Trophoblast cell (in vitro differentiated cells and primary cell): ENCODE measurements around the gene GRAP2.

ENCODE experiments used
- DNase-seq, 2 donors: peaks; one replicate each; pipeline ENCODE4 v3.0.0-alpha.2; 2016
- H2AFZ ChIP-seq: 2 replicates; pipeline ENCODE4 v1.6.1; 2013; ENCODE audit warnings: low read length, moderate library complexity, mild to moderate bottlenecking; ENCODE audit not compliant: insufficient read depth, poor library complexity
- H2AK5ac ChIP-seq: 2 replicates; pipeline ENCODE4 v1.6.1; 2013; ENCODE audit warnings: mild to moderate bottlenecking, low read length
- H2BK120ac ChIP-seq: 2 replicates; pipeline ENCODE4 v1.6.1; 2013; ENCODE audit warnings: low read length, mild to moderate bottlenecking, moderate library complexity; ENCODE audit not compliant: insufficient read depth, poor library complexity
- H2BK12ac ChIP-seq: 2 replicates; pipeline ENCODE4 v1.6.1; 2013; ENCODE audit warnings: mild to moderate bottlenecking, low read length, moderate library complexity
- H2BK5ac ChIP-seq: 2 replicates; pipeline ENCODE4 v1.6.1; 2013; ENCODE audit warnings: low read length, low read depth, moderate library complexity, mild to moderate bottlenecking; ENCODE audit not compliant: poor library complexity
- H3K14ac ChIP-seq: 2 replicates; pipeline ENCODE4 v1.6.1; 2013; ENCODE audit warnings: mild to moderate bottlenecking, low read length
- H3K18ac ChIP-seq: 2 replicates; pipeline ENCODE4 v1.6.1; 2013; ENCODE audit warnings: mild to moderate bottlenecking, low read length
- H3K23ac ChIP-seq: 2 replicates; pipeline ENCODE4 v1.6.1; 2013; ENCODE audit warnings: low read length
- H3K27ac ChIP-seq: 2 replicates; pipeline ENCODE4 v1.5.1; 2013; ENCODE audit warnings: low read depth, mild to moderate bottlenecking, inconsistent platforms, low read length, moderate library complexity
- H3K27me3 ChIP-seq: 2 replicates; pipeline ENCODE4 v1.6.1; 2013; ENCODE audit warnings: inconsistent platforms, mild to moderate bottlenecking, low read length, moderate library complexity; ENCODE audit not compliant: insufficient read depth
- H3K36me3 ChIP-seq, 2 experiments: 1 replicate in 1 of 2; 2 replicates in 1 of 2; pipeline ENCODE4 v1.6.1; 2013; ENCODE audit warnings: low read length in 2 of 2, mild to moderate bottlenecking in 2 of 2, moderate library complexity in 1 of 2; ENCODE audit not compliant: insufficient read depth in 2 of 2, control insufficient read depth in 1 of 2
- H3K4ac ChIP-seq: 2 replicates; pipeline ENCODE4 v1.6.1; 2013; ENCODE audit warnings: low read depth, mild to moderate bottlenecking, low read length, moderate library complexity
- H3K4me1 ChIP-seq, 2 experiments: 1 replicate in 1 of 2; 2 replicates in 1 of 2; pipeline ENCODE4 v1.6.1; 2013; ENCODE audit warnings: low read length in 2 of 2, mild to moderate bottlenecking in 2 of 2, moderate library complexity in 1 of 2; ENCODE audit not compliant: insufficient read depth in 2 of 2, control insufficient read depth in 1 of 2
- H3K4me2 ChIP-seq: 2 replicates; pipeline ENCODE4 v1.6.1; 2013; ENCODE audit warnings: inconsistent platforms, mild to moderate bottlenecking, low read length, moderate library complexity
- H3K4me3 ChIP-seq: 2 replicates; pipeline ENCODE4 v1.5.1; 2013; ENCODE audit warnings: mild to moderate bottlenecking, low read depth, low read length, inconsistent platforms
- H3K79me1 ChIP-seq: one replicate; pipeline ENCODE4 v1.6.1; 2013; ENCODE audit warnings: low read length
- H3K79me2 ChIP-seq: 2 replicates; pipeline ENCODE4 v1.6.1; 2013; ENCODE audit warnings: low read length, mild to moderate bottlenecking; ENCODE audit not compliant: control insufficient read depth, insufficient read depth, poor library complexity
- H3K9ac ChIP-seq: 2 replicates; pipeline ENCODE4 v1.6.1; 2013; ENCODE audit warnings: mild to moderate bottlenecking, low read length
- H3K9me3 ChIP-seq: 2 replicates; pipeline ENCODE4 v1.6.1; 2013; ENCODE audit warnings: low read depth, mild to moderate bottlenecking, control low read depth, inconsistent platforms, low read length; ENCODE audit not compliant: insufficient read depth
- H4K12ac ChIP-seq: 2 replicates; pipeline ENCODE4 v1.6.1; 2013; ENCODE audit warnings: low read depth, mild to moderate bottlenecking, low read length, moderate library complexity
- H4K8ac ChIP-seq: 2 replicates; pipeline ENCODE4 v1.6.1; 2013; ENCODE audit warnings: low read depth, mild to moderate bottlenecking, low read length, moderate library complexity
- H4K91ac ChIP-seq: one replicate; pipeline ENCODE4 v1.6.1; 2013; ENCODE audit warnings: low read depth, mild to moderate bottlenecking, low read length, moderate library complexity
- WGBS: extraction: QIAGEN DNeasy Blood & Tissue Kit; methylation state at CpG from one replicate; pipeline ENCODE4 v1.1.7; 2013; ENCODE audit warnings: missing lambda C conversion rate; ENCODE audit not compliant: insufficient read length, insufficient coverage; ENCODE audit errors: extremely low coverage; 5-methylcytosine and 5-hydroxymethylcytosine counted together

The GRAP2 gene

GRCh38 chr22:39979048-39979447, 78.2 kb downstream of the GRAP2 start:
- H3K79me2 ChIP-seq: no peaks in the 10 kb centered on the region
- H3K27me3 ChIP-seq: no peaks in the 10 kb centered on the region
- H3K4me1 ChIP-seq: no peaks in the 10 kb centered on the region
- H3K23ac ChIP-seq: no peak overlapping the region
- H4K12ac ChIP-seq: no peak overlapping the region
- H3K4me2 ChIP-seq: no peak overlapping the region
- no peak overlapping the region for H3K27ac ChIP-seq
- H3K18ac ChIP-seq: no peak overlapping the region
- no peak for DNase-seq
- H3K9ac ChIP-seq: no peak overlapping the region
- H3K36me3 ChIP-seq: no peaks in the 10 kb centered on the region
- H4K91ac ChIP-seq: no peak overlapping the region
- H3K4ac ChIP-seq: no peak overlapping the region
- WGBS: no CpG with 5 or more reads among the region's 6 CpGs
- H3K4me3 ChIP-seq: no peak overlapping the region
- H2BK120ac ChIP-seq: no peak overlapping the region
- no peak overlapping the region for H2BK5ac ChIP-seq
- H2AK5ac ChIP-seq: no peak overlapping the region
- H3K79me1 ChIP-seq: no peaks in the 10 kb centered on the region
- H2AFZ ChIP-seq: no peak overlapping the region
- H4K8ac ChIP-seq: no peak overlapping the region
- no peak overlapping the region for H2BK12ac ChIP-seq
- H3K14ac ChIP-seq: no peak overlapping the region
- H3K9me3 ChIP-seq: no peaks in the 10 kb centered on the region

GRCh38 chr22:39979458-39979857, 78.6 kb downstream of the GRAP2 start:
- H2BK12ac ChIP-seq: no peak overlapping the region
- H3K79me1 ChIP-seq: no peaks in the 10 kb centered on the region
- WGBS: no CpG with 5 or more reads among the region's 5 CpGs
- H3K79me2 ChIP-seq: no peaks in the 10 kb centered on the region
- no peak overlapping the region for H3K18ac ChIP-seq
- H3K27me3 ChIP-seq: no peaks in the 10 kb centered on the region
- no peak overlapping the region for H4K12ac ChIP-seq
- no peak overlapping the region for H3K4me3 ChIP-seq
- no peaks in the 10 kb centered on the region for H3K4me1 ChIP-seq
- no peak overlapping the region for H2BK5ac ChIP-seq
- H3K9me3 ChIP-seq: no peaks in the 10 kb centered on the region
- H2AFZ ChIP-seq: no peak overlapping the region
- H2BK120ac ChIP-seq: no peak overlapping the region
- H3K14ac ChIP-seq: no peak overlapping the region
- H3K23ac ChIP-seq: no peak overlapping the region
- no peak overlapping the region for H4K91ac ChIP-seq
- H2AK5ac ChIP-seq: no peak overlapping the region
- no peak overlapping the region for H3K9ac ChIP-seq
- no peak for DNase-seq
- no peak overlapping the region for H4K8ac ChIP-seq
- H3K4ac ChIP-seq: no peak overlapping the region
- no peak overlapping the region for H3K27ac ChIP-seq
- no peak overlapping the region for H3K4me2 ChIP-seq
- no peaks in the 10 kb centered on the region for H3K36me3 ChIP-seq

GRCh38 chr22:39980596-39980995, 79.7 kb downstream of the GRAP2 start:
- DNase-seq: no peak
- Histone ChIP-seq H3K36me3 (no peaks in the 10 kb centered on the region), H3K79me2 (no peaks in the 10 kb centered on the region), H3K9me3 (no peaks in the 10 kb centered on the region), H2AFZ (no peak overlapping the region), H3K4ac (no peak overlapping the region), H4K91ac (no peak overlapping the region), H3K27me3 (no peaks in the 10 kb centered on the region), H4K8ac (no peak overlapping the region), H2BK120ac (no peak overlapping the region), H3K18ac (no peak overlapping the region), H2BK12ac (no peak overlapping the region), H3K9ac (no peak overlapping the region), H2AK5ac (no peak overlapping the region), H3K23ac (no peak overlapping the region), H3K79me1 (no peaks in the 10 kb centered on the region), H3K27ac (no peak overlapping the region), H3K14ac (no peak overlapping the region), H3K4me1 (no peaks in the 10 kb centered on the region), H2BK5ac (no peak overlapping the region), H3K4me2 (no peak overlapping the region), H4K12ac (no peak overlapping the region), H3K4me3 (no peak overlapping the region)
- WGBS: no CpG with 5 or more reads among the region's 6 CpGs

- H2BK5ac ChIP-seq: no peak overlapping the region
- H3K9me3 ChIP-seq: no peaks in the 10 kb centered on the region
- H3K36me3 ChIP-seq: no peaks in the 10 kb centered on the region
- H2AK5ac ChIP-seq: no peak overlapping the region
- no peak overlapping the region for H3K4ac ChIP-seq
- no CpG with 5 or more reads among the region's 4 CpGs for WGBS
- H3K23ac ChIP-seq: no peak overlapping the region
- H4K12ac ChIP-seq: no peak overlapping the region
- no peak overlapping the region for H2AFZ ChIP-seq
- no peak overlapping the region for H3K4me3 ChIP-seq
- H3K14ac ChIP-seq: no peak overlapping the region
- no peaks in the 10 kb centered on the region for H3K79me1 ChIP-seq
- H3K4me2 ChIP-seq: no peak overlapping the region
- H2BK12ac ChIP-seq: no peak overlapping the region
- no peak overlapping the region for H4K8ac ChIP-seq
- H4K91ac ChIP-seq: no peak overlapping the region
- no peak for DNase-seq
- no peaks in the 10 kb centered on the region for H3K4me1 ChIP-seq
- no peak overlapping the region for H3K9ac ChIP-seq
- H3K27ac ChIP-seq: no peak overlapping the region
- H3K79me2 ChIP-seq: no peaks in the 10 kb centered on the region
- no peaks in the 10 kb centered on the region for H3K27me3 ChIP-seq
- H2BK120ac ChIP-seq: no peak overlapping the region
- H3K18ac ChIP-seq: no peak overlapping the region
Measured at GRCh38 chr22:39983346-39983745, 82.5 kb downstream of the GRAP2 start.
